ENCODE measurements around the gene CCNY.
A peak's percentile ranks its signal among the peaks of the same experiment; 100 is the strongest.
"Not testable (repeated sequence)": the region's sequence is repeated elsewhere in the genome, so short reads cannot be mapped to it uniquely, and the experiment has no call there.

The CCNY gene

DNA sequence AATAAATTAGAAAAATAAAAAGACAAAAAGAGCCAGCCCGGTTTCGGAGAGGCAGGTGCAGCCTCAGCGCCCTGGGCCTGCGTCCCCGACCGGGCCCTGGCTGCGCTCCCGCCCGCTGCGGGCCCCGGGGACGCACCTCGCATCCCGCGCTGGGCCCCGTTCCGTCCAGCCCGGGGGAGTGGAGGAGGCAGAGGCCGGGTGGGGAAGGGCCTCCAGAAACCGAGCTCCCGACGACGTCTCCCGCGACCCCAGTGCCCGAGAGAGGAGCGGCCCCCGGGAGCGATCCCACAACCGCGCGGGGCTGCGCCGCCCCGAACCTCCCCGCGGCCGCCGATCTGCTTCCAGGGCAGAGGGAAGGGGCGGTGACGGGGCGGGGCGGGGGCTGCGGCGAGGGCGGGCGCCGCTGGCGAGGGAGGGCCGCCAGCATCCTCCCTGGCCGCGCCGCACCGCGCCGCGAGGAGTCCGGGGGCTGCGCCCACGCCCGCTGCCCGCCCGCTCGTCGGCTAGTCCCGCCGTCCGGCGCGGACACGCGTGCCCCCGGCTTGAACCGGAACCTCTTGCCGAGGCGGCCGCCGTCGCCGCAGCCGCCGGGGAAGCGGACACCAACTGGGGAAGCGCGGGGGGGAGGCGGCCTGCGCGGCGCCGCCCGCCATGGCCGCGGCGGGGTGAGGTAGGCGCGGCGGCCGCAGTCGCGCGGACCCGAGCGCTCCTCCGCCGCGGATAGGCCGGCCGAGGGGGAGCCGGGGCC is at the start of gene CCNY:
TSS of gene CCNY (plus strand) at position 426 of the 748 bp plus-strand sequence. CDS start 545 bp downstream, outside the sequence.
- peaks cover 40% of the 10 kb centered on the region for H3K36me3 Mint-ChIP-seq
- peak within 1 kb of the TSS; percentile 84 for H3K4me3 Mint-ChIP-seq
- peak within 1 kb of the TSS; percentile 84 for H3K27ac Mint-ChIP-seq
- CTCF ChIA-PET = interaction anchor here (1.1 kb wide), 1 partner anchor 9 kb away, joined by 3 read pairs; no protein-coding TSS in a partner anchor
- H3K9me3 Mint-ChIP-seq = no peaks in the 10 kb centered on the region
- H3K27me3 Mint-ChIP-seq = no peaks in the 10 kb centered on the region
- DNase-seq = peak; percentile 87
- peaks cover 63% of the 10 kb centered on the region for H3K4me1 Mint-ChIP-seq

DNA sequence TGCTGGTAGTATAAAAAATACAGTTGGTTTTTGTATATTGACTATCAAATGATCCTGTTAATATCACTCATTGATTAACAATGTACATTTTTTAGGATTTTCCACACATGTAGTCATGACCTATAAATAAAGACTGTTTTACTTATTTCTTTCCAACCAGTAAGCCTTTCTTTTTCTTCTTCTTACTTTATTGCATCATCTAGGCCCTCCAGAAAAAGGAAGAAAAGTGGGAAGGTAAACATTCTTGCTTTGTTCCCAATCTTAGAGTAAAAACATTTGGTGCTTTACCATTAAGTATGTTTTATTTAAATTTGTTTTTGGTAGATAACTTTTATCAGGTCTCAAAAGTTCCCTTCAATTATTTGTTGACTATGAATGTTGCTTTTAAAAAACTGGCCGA is 47.1 kb upstream of the CCNY start:
- Mint-ChIP-seq H3K9me3 (no peaks in the 10 kb centered on the region), H3K4me3 (no peak overlapping the region), H3K36me3 (no peaks in the 10 kb centered on the region), H3K27me3 (no peaks in the 10 kb centered on the region), H3K27ac (no peak overlapping the region), H3K4me1 (no peaks in the 10 kb centered on the region)
- DNase-seq = no peak
- CTCF ChIA-PET = no interaction called here

DNA sequence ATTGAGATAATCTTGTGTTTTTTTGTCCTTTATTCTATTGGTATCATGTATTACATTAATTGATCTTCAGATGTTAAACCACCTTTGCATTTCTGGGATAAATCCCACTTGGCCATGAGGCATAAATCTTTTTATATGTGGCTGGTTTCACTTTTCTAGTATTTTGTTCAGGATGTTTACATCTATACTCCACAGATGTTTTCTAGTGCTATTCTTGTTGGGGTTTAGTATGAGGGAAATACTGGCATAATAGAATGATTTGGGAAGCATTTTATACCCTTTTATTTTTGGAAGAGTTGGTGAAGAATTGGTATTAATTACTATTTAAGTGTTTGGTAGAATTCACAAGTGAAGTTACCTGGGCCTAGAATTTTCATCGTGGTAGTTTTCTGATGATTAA is 41.8 kb upstream of the CCNY start:
- H3K4me1 Mint-ChIP-seq = no peaks in the 10 kb centered on the region
- no peak overlapping the region for H3K27ac Mint-ChIP-seq
- CTCF ChIA-PET = no interaction called here
- no peak for DNase-seq
- no peaks in the 10 kb centered on the region for H3K9me3 Mint-ChIP-seq
- H3K4me3 Mint-ChIP-seq = no peak overlapping the region
- H3K36me3 Mint-ChIP-seq = no peaks in the 10 kb centered on the region
- H3K27me3 Mint-ChIP-seq = peaks cover 16% of the 10 kb centered on the region

DNA sequence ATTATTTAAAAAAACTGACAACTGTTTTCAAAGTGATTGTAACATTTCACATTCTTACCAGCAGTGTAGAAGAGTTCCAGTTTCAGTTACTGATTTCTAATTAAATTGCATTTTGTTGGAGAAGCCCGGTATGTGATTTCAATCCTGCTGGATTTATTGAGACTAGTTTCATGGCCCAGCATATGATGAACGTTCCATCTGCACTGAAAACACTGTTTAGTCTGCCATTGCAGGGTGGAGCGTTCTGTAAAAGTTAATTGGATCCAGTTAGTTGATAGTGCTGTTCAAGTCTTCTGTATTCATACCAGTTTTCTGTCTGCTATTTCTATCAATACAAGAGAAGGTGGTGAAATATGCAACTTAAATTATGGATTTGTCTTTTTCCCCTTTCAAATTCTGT is 37.3 kb upstream of the CCNY start:
- Mint-ChIP-seq H3K4me3 (no peak overlapping the region), H3K4me1 (peaks cover 4% of the 10 kb centered on the region), H3K27ac (no peak overlapping the region), H3K9me3 (no peaks in the 10 kb centered on the region), H3K27me3 (peaks cover 27% of the 10 kb centered on the region), H3K36me3 (no peaks in the 10 kb centered on the region)
- DNase-seq = no peak
- CTCF ChIA-PET = no interaction called here

DNA sequence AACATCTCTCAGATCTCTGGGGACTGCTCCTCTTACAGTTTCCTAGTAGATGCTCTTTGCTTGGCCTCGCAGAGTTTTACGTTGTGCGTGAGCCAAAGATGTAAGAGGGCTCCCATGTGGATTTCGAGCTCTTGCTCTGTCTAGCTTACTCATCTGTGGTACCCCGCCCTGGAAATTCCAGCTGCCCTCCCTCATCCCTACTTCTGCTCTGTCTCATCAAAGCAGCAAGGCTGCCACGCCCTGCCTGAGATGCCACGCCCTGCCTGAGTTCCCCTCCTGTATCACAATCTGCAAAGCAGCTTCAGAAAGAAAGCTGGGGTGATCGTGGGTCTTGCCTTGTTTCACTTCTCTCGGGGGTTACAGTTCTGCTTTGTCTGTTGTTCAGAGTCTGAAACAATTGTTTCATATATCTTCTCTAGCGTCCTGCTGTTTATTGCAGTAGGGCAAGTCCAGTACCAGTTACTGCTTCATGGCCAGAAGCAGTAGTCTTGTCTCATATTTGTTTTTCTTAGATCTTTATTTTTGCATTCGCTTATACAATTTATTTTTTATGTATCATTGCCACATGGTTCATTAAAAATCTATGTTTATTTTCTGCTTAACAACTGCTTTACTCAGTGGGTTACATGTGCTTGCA is 36.1 kb upstream of the CCNY start:
- no peak for DNase-seq
- H3K9me3 Mint-ChIP-seq = no peaks in the 10 kb centered on the region
- CTCF ChIA-PET = no interaction called here
- H3K27me3 Mint-ChIP-seq = peaks cover 27% of the 10 kb centered on the region
- no peak overlapping the region for H3K27ac Mint-ChIP-seq
- no peak overlapping the region for H3K4me3 Mint-ChIP-seq
- no peaks in the 10 kb centered on the region for H3K36me3 Mint-ChIP-seq
- peaks cover 4% of the 10 kb centered on the region for H3K4me1 Mint-ChIP-seq

DNA sequence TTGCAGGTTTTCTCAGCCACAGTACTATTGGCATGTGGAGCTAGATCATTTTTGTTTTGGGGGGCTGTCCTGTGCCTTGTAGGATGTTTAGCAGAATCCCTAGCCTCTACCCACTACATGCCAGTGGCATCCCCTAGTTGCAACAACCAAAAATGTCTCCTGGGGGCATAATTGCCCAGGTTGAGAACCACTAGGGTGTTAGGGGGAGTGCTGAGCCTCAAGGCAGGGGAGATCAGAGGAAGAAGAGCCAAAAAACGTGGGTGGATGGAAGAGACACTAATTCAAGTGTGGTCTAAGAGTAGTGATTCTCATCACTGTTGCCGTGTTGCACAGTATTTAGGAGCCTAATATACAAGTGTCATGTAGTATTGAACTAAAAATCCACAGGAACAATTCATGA is 31.7 kb upstream of the CCNY start:
- H3K27me3 Mint-ChIP-seq = peaks cover 34% of the 10 kb centered on the region
- CTCF ChIA-PET = no interaction called here
- peaks cover 4% of the 10 kb centered on the region for H3K4me1 Mint-ChIP-seq
- H3K9me3 Mint-ChIP-seq = no peaks in the 10 kb centered on the region
- no peak overlapping the region for H3K4me3 Mint-ChIP-seq
- DNase-seq = no peak
- no peaks in the 10 kb centered on the region for H3K36me3 Mint-ChIP-seq
- H3K27ac Mint-ChIP-seq = no peak overlapping the region

DNA sequence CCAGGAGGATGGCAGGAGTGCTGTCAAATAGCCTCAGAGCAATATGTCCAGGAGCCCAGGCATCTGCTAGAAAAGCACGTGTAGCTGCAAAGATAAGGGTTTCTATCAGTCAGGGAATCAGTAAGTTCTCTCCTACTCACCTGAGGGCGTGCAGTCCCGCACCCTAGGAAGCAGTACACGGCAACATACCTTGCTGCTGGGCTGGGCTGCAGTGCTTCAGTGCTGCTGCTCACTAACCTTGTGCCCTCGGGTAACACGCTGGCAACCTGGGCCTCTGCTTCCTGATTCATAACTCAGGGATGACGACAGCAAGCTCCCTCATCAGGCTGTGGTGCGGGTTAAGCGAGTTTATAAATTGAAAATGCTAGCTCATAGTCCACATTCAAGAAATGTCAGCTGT is 29.5 kb upstream of the CCNY start:
- peaks cover 34% of the 10 kb centered on the region for H3K27me3 Mint-ChIP-seq

DNA sequence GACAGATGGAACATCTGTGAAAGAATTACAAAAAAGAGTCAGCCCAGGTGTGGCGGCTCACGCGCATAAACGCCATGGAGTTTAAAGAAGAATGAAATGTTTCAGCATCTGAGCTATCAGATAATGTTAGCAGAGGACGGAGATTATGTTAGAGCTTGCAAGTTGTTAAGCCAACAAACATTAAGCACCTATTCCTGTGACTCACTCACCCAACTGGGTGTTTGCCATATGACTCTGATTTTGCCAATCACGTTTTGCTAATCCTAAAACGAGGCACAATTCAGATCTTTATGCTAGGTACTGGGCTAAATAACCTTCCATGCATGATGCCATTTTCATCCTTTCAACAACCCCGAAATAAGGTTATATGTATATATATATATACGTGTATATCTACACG is 29.0 kb upstream of the CCNY start:
- CTCF ChIA-PET = no interaction called here
- no peaks in the 10 kb centered on the region for H3K36me3 Mint-ChIP-seq
- H3K27me3 Mint-ChIP-seq = peaks cover 34% of the 10 kb centered on the region
- DNase-seq = no peak
- H3K27ac Mint-ChIP-seq = no peak overlapping the region
- H3K4me1 Mint-ChIP-seq = no peaks in the 10 kb centered on the region
- H3K4me3 Mint-ChIP-seq = no peak overlapping the region
- no peaks in the 10 kb centered on the region for H3K9me3 Mint-ChIP-seq

More for the DNA sequence above, 29.5 kb upstream of the CCNY start:
- Mint-ChIP-seq H3K27ac (no peak overlapping the region), H3K36me3 (no peaks in the 10 kb centered on the region), H3K9me3 (no peaks in the 10 kb centered on the region), H3K4me3 (no peak overlapping the region), H3K4me1 (no peaks in the 10 kb centered on the region)
- CTCF ChIA-PET = no interaction called here
- DNase-seq = no peak

DNA sequence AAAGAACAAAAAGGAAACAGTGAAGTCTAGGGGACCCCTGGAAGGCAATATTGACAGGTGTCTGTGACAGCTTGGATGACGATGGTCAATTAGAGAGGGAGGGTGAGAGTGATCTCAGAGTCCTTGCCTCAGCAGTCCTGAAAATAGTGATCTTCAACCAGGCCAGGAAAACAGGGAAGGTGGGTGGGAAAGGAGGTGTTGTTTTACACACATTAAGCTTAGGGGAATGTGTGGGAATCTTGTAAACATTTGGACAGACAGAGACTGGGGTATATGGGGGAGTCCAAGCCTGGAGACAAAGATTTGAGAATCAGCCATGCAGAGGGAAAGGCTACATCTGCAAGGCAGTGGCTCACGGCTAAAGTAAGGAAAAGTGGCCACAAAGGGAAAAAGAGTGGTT is 27.5 kb upstream of the CCNY start:
- Mint-ChIP-seq H3K27ac (no peak overlapping the region), H3K36me3 (peaks cover 4% of the 10 kb centered on the region), H3K27me3 (peaks cover 30% of the 10 kb centered on the region), H3K4me3 (no peak overlapping the region), H3K9me3 (peaks cover 5% of the 10 kb centered on the region), H3K4me1 (no peaks in the 10 kb centered on the region)
- no peak for DNase-seq
- CTCF ChIA-PET = no interaction called here

DNA sequence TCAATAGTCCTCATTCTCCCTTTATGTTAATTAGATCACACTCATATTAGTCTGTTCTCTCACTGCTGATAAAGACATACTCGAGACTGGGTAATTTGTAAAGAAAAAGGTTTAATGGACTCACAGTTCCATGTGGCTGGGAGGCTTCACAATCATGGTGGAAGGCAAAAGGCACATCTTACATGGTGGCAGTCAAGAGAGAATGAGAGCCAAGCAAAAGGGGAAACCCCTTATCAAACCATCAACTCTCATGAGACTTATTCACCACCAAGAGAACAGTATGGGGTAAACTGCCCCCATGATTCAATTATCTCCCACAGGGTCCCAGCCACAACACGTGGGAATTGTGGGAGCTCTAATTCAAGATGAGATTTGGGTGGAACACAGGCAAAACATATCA is 22.2 kb upstream of the CCNY start:
- DNase-seq, H3K4me3 Mint-ChIP-seq, H3K27me3 Mint-ChIP-seq, H3K4me1 Mint-ChIP-seq, CTCF ChIA-PET: not testable (repeated sequence)
- Mint-ChIP-seq H3K27ac (peak overlapping the region; percentile 64), H3K36me3 (peaks cover 36% of the 10 kb centered on the region), H3K9me3 (peaks cover 16% of the 10 kb centered on the region)

DNA sequence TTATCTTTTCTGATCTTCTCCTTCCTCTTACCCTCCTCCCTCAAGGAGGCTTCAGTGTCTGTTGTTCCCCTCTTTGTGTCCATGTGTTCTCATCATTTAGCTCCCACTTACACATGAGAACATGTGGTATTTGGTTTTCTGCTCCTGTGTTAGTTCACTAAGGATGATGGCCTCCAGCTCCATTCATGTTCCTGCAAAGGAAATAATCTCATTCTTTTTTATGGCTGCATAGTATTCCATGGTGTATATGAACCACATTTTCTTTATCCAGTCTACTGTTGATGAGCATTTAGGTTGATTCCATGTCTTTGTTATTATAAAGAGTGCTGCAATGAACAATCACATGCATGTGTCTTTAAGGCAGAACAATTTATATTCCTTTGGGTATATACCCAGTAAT is 21.1 kb upstream of the CCNY start:
- peaks cover 40% of the 10 kb centered on the region for H3K36me3 Mint-ChIP-seq
- H3K27ac Mint-ChIP-seq, CTCF ChIA-PET, H3K27me3 Mint-ChIP-seq, H3K4me3 Mint-ChIP-seq, DNase-seq, H3K4me1 Mint-ChIP-seq: not testable (repeated sequence)
- peaks cover 16% of the 10 kb centered on the region for H3K9me3 Mint-ChIP-seq

DNA sequence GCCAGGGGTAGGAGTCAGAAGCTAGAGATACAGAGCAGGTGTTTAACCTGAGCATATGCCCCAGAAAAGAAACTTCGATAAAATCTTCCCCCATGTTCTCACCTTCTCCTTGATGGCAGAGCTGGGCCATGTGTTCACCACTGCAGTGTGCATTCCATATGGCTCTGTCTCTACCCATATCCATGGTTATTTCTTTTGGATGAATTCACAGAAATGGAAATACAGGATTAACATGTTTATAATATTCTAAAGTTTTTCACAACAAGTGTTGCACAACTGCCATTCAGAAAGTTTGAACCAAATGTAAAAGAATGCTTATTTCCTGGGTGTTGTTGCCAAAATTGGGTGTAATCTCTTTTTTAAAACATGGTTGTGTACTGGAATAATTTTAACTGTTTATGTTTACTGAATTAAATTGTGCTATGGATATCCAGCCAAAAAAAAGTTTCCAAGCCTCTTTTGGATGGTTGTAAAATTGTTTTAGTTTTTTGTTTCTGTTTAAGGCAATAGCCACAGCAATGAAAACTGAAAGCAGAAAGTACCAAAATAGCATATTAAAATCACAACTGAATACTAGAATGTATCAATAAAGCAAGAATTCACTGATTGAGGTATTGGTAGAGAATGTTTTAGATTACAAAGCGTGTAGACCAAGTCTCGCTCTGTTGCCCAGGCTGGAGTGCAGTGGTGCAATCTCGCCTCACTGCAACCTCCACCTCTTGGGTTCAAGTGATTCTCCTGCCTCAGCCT is 19.9 kb upstream of the CCNY start:
- CTCF ChIA-PET = no interaction called here
- Mint-ChIP-seq H3K4me3 (no peak overlapping the region), H3K9me3 (peaks cover 16% of the 10 kb centered on the region), H3K27me3 (no peaks in the 10 kb centered on the region), H3K27ac (no peak overlapping the region), H3K4me1 (peaks cover 4% of the 10 kb centered on the region), H3K36me3 (peaks cover 46% of the 10 kb centered on the region)
- DNase-seq = no peak

DNA sequence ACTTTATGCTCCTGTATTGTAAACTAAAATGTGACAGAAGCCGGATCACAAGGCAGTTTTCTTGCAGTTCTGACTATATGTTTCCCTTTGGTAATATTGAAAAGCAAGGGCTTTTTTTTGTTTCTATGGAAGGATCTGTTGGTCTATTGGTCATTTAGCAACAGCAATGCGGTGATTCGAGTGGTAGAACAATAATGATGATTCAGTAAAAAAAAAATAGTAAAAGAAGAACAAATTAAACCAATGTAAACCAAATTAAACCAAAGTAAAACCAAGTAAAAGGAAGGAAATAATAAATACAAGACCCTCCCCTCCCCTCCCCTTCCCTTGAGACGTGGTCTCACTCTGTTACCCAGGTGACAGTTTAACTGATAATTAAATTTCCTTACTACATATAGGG is 17.8 kb upstream of the CCNY start:
- Mint-ChIP-seq H3K9me3 (peaks cover 16% of the 10 kb centered on the region), H3K27ac (no peak overlapping the region), H3K36me3 (peaks cover 54% of the 10 kb centered on the region), H3K4me3 (no peak overlapping the region), H3K27me3 (no peaks in the 10 kb centered on the region), H3K4me1 (peaks cover 4% of the 10 kb centered on the region)
- CTCF ChIA-PET = no interaction called here
- no peak for DNase-seq

DNA sequence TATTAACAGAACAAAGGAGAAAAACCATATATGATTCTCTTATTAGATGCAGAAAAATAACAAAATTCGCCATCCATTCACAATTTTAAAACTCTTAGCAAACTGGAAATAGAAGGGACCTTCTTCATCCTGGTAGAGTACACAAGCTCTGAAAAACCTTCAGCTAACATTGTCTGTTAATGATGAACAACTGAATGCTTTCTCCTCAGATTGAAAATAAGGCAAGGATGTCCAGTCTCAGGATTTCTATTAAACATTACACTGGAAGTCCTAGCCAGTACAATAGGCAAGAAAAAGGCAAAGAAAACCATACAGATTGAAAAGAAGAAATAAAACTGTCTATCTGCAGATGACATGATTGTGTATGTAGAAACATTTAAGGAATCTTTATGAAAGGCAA is 16.0 kb upstream of the CCNY start:
- H3K27ac Mint-ChIP-seq = no peak overlapping the region
- no peaks in the 10 kb centered on the region for H3K27me3 Mint-ChIP-seq
- DNase-seq = no peak
- peaks cover 4% of the 10 kb centered on the region for H3K4me1 Mint-ChIP-seq
- H3K9me3 Mint-ChIP-seq = peaks cover 8% of the 10 kb centered on the region
- H3K4me3 Mint-ChIP-seq = no peak overlapping the region
- peaks cover 43% of the 10 kb centered on the region for H3K36me3 Mint-ChIP-seq
- CTCF ChIA-PET = no interaction called here

DNA sequence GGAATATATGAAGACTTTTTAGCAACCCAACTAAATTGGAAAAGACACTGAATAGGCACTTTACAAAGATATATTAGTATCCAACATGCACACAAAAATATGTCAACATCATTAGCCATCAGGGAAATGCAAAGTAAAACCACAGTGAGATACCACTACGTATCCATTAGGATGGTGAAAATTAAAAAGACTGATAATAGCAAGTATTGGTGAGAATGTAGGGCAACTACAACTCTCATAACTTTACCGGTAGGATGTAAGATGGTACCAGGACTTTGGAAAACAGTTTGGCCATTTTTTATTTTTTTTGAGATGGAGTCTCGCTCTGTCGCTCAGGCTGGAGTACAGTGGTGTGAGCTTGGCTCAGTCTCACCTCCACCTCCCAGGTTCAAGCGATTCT is 13.7 kb upstream of the CCNY start:
- DNase-seq = no peak
- CTCF ChIA-PET = no interaction called here
- Mint-ChIP-seq H3K4me1 (no peaks in the 10 kb centered on the region), H3K9me3 (peaks cover 6% of the 10 kb centered on the region), H3K36me3 (peaks cover 24% of the 10 kb centered on the region), H3K27me3 (no peaks in the 10 kb centered on the region), H3K4me3 (no peak overlapping the region), H3K27ac (no peak overlapping the region)

All from activated naive CD4-positive, alpha-beta T cell treated with anti-CD3 and anti-CD28 coated beads, Interleukin-2, amount 10 ng/mL, durations not matched to agents 7 days and 5 days (primary cell).